ENCODE measurements around the gene PCCB. TPM values are rescaled to one million over a fixed set of nuclear protein-coding genes. Genes with fewer than 3 reads are reported as not detected.

PCCB gene
- total and polyA plus RNA-seq, 2 of the 8 experiments (the other 6 are each of a cell fraction or from before 2014, with no cell fraction given) = 56.7 to 84.4 TPM

- no peak overlapping the region for H2BK20ac ChIP-seq (ENCODE audit: low read length)
- H3K27ac ChIP-seq (ENCODE audit: low read depth, low read length) = no peak overlapping the region
- no peak overlapping the region for H3K56ac ChIP-seq (replicated peaks; ENCODE audit: insufficient read length, low read depth, low read length)
- H3K18ac ChIP-seq (ENCODE audit: extremely low read depth, low read length) = no peak overlapping the region
- no peaks in the 10 kb centered on the region; a peak in 1 of 8 replicates for H3K36me3 ChIP-seq (ENCODE audit: control insufficient read depth in 2 of 4, insufficient read depth in 4 of 4, low read length in 3 of 4)
- ChIA-PET CTCF (ENCODE audit: partially characterized antibody) (interaction anchor here (0.7 to 3.5 kb wide), 14 partner anchors 8 to 663 kb away, joined by 3 to 23 read pairs (median 4); partner anchors contain the start of gene STAG1), POLR2A (ENCODE audit: partially characterized antibody) (interaction anchor here (1.4 kb wide), 1 partner anchor 401 kb away, joined by 3 read pairs; no protein-coding TSS in a partner anchor)
- no peak overlapping the region for H4K91ac ChIP-seq (replicated peaks; ENCODE audit: insufficient read length, low read length)
- no peaks in the 10 kb centered on the region for H3K23me2 ChIP-seq (ENCODE audit: low read depth, low read length)
- H2BK120ac ChIP-seq (replicated peaks; ENCODE audit: low read depth, low read length) = no peak overlapping the region
- H4K20me1 ChIP-seq (replicated peaks in 1 of 2; ENCODE audit: control insufficient read depth in 1 of 2, insufficient read depth in 2 of 2, low read length in 2 of 2) = no peaks in the 10 kb centered on the region
- no peak for TF ChIP-seq SAP30 (IDR thresholded peaks at IDR 0.05; ENCODE audit: insufficient read depth, insufficient replicate concordance, low read length)
- TF ChIP-seq JUND (IDR thresholded peaks at IDR 0.05; ENCODE audit: low read length) = no peak
- TF ChIP-seq POU5F1 (IDR thresholded peaks at IDR 0.05; ENCODE audit: low read depth, low read length) = no peak
- no peak for TF ChIP-seq CBX5 (IDR thresholded peaks at IDR 0.05; ENCODE audit: low read depth, low read length)
- no peak for TF ChIP-seq BACH1 (IDR thresholded peaks at IDR 0.05; ENCODE audit: low read length)
- TF ChIP-seq SIN3A (conservative IDR thresholded peaks at IDR 0.05 in 1 of 2, IDR thresholded peaks at IDR 0.05 in 1 of 2; ENCODE audit: low read depth in 1 of 2, low read length in 2 of 2) = no peak
- no peak for TF ChIP-seq SP2 (IDR thresholded peaks at IDR 0.05; ENCODE audit: low read length)
- H3K27me3 ChIP-seq (replicated peaks in 1 of 4; ENCODE audit: control insufficient read depth in 3 of 4, extremely low read depth in 1 of 4, insufficient read depth in 3 of 4, low read length in 3 of 4) = no peaks in the 10 kb centered on the region
- no peak overlapping the region; a peak in 1 of 7 replicates for H3K9ac ChIP-seq (replicated peaks in 1 of 4; ENCODE audit: extremely low read depth in 1 of 4, low read depth in 3 of 4, low read length in 3 of 4)
- H2BK15ac ChIP-seq (ENCODE audit: low read length) = no peak overlapping the region
- H2BK5ac ChIP-seq (ENCODE audit: low read depth, low read length) = no peak overlapping the region
- no peak overlapping the region for H3K23ac ChIP-seq (ENCODE audit: insufficient read length)
- FAIRE-seq (no peak), DNase-seq (ENCODE audit: low read depth in 1 of 2, low spot score in 2 of 2) (no peak)
- no peak overlapping the region for H4K5ac ChIP-seq (ENCODE audit: insufficient read length, low read depth, low read length)
- H2AK5ac ChIP-seq (ENCODE audit: low read depth, low read length) = no peak overlapping the region
- H3K9me3 ChIP-seq (ENCODE audit: insufficient read depth in 2 of 2, low read depth in 1 of 2, low read length in 1 of 2) = no peaks in the 10 kb centered on the region
- H3K79me2 ChIP-seq (ENCODE audit: control insufficient read depth in 1 of 2, insufficient read depth in 2 of 2, low read length in 2 of 2) = no peaks in the 10 kb centered on the region
- H3K14ac ChIP-seq (ENCODE audit: insufficient read length) = no peak overlapping the region
- WGBS, 2 experiments (ENCODE audit: extremely low coverage in 1 of 2, insufficient coverage in 1 of 2, insufficient read length in 1 of 2, insufficient replicate concordance in 2 of 2, low coverage in 1 of 2, low lambda C conversion rate in 2 of 2, missing lambda C conversion rate in 1 of 2) = 91% methylated on average over 1 of the region's 1 CpG; no CpG with 5 or more reads in 1 of the 2 experiments
- H3K4ac ChIP-seq (replicated peaks; ENCODE audit: insufficient read length, low read depth, low read length) = no peak overlapping the region
- H2BK12ac ChIP-seq (ENCODE audit: low read depth, low read length) = no peak overlapping the region
- no peaks in the 10 kb centered on the region for H3K79me1 ChIP-seq (ENCODE audit: low read depth, low read length)
- H3K4me1 ChIP-seq (replicated peaks in 1 of 4; ENCODE audit: control insufficient read depth in 3 of 4, insufficient read depth in 4 of 4, low read length in 3 of 4) = no peaks in the 10 kb centered on the region
- H3K4me3 ChIP-seq (ENCODE audit: extremely low read depth in 1 of 4, insufficient read depth in 2 of 4, low read depth in 3 of 4, low read length in 4 of 4) = no peak overlapping the region
- H4K8ac ChIP-seq (ENCODE audit: extremely low read depth, insufficient read depth, low read length) = no peak overlapping the region
- H2AFZ ChIP-seq (ENCODE audit: low read length) = no peak overlapping the region
- no peak overlapping the region for H3K4me2 ChIP-seq (ENCODE audit: insufficient read depth in 1 of 2, low read depth in 2 of 2, low read length in 2 of 2)
Measured at GRCh38 chr3:136351351-136351750, 101.2 kb downstream of the PCCB start.
